ENCODE results near the gene COPA.
"Not testable (repeated sequence)": the region's sequence is repeated elsewhere in the genome, so short reads cannot be mapped to it uniquely, and the experiment has no call there.

Gene COPA

DNA sequence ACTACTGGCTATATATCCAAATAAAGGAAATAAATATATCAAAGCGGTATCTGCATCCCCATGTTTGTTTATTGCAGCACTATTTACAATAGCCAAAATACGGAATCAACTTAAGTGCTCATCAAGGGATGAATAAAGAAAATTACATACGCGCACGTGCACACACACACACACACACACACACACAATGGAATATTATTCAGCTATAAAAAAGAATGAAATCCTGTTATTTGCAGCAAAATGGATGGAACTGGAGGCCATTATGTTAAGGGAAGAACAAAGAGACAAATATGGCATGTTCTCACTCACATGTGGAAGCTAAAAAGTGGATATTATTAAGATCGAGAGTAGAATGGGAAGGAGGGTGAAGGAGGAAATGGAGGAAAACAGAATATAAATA, 20.2 kb downstream of the COPA start:
- no peak for DNase-seq

- no peak for DNase-seq
Observed at GRCh38 chr1:160315359-160315758, 27.7 kb downstream of the COPA start.

- no peak for DNase-seq
Observed at GRCh38 chr1:160309571-160309970, 33.5 kb downstream of the COPA start.

DNA sequence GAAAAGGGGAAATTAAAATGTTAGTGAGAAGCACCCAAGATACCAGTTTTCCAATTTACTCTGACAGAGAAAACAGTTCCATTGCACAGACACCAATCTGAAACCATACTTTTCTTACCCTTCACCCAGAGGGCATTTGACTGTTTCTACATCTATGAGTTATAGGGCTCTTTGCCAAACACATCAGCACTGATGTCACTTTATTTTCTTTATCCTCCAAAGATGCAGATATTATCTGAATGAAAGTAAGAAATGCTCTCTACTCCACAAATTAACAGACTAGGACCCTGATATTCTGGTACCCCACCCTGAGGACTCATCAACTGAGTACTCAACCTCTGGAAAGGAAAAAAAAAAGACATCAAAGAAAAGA, 33.9 kb downstream of the COPA start:
- no peak for DNase-seq

DNA sequence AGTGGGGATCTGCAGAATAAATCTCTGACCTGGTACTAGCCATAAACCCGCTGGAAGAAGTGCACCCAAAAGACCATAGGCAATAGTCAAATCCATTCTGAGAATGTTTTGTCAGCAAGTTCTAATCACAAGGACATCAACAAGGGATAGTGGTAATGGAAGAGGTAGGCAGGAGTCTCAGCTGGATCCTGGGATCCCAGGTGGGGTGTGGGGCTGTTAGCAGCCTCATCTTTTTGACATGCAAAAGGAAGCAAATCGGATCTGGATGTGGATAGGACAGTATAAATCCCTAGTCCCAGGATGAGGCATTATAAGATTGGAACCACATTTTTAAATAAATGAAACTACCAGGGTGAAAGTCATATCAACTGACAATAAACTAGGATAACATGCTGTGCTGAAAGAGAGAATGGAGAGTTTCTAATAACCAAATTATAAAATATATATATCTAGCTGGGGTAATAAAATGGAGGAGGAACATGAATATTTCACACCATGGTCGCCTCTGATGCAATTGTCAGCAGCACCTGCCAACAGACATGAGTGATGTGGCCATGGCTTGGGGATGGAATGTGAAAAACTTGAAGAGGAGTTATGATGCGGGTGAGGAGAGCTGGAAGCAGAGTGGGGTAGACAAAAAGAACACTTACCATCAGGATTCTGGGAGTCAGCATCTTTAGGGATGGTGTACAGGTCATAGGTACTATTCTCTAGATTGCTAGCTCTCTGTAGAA, 34.4 kb downstream of the COPA start:
- DNase-seq = no peak

- peak; percentile 17 for DNase-seq
Observed at GRCh38 chr1:160307118-160307791, 35.8 kb downstream of the COPA start.

DNA sequence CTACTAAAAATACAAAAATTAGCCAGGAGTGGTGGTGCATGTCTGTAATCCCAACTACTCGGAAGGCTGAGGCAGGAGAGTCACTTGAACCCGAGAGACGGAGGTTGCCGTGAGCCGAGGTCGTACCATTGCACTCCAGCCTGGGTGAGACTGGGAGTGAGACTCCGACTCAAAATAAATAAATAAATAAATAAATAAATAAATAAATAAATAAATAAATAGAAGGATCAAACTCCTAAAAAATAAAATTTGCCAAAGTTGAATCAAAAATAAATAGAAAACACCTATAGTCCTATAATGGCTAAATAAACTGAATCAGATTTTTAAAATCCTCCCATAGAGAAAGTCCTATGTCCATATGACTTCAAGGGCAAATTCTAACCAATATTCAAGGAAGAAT, 42.9 kb downstream of the COPA start:
- no peak for DNase-seq

- DNase-seq = no peak
Observed at GRCh38 chr1:160296036-160296435, 47.0 kb downstream of the COPA start.

- DNase-seq = no peak
Observed at GRCh38 chr1:160293020-160293968, 49.8 kb downstream of the COPA start.

GRCh38 chr1:160291248-160292220, 51.5 kb downstream of the COPA start:
- peak; percentile 43 for DNase-seq

DNA sequence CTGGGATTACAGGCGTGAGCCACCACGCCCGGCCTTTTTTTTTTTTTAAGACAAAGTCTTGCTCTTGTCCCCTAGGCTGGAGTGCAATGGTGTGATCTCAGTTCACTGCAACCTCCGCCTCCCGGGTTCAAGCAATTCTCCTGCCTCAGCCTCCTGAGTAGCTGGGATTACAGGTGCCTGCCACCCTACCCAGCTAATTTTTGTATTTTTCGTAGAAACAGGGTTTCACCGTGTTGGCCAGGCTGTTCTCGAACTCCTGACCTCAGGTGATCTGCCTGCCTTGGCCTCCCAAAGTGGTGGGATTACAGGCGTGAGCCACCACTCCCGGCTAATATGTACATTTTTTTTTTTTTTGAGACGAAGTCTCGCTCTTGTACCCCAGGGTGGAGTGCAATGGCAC, 55.3 kb downstream of the COPA start:
- DNase-seq = not testable (repeated sequence)

- DNase-seq = no peak
Observed at GRCh38 chr1:160285506-160285905, 57.5 kb downstream of the COPA start.

- peak; percentile 79 for DNase-seq
Observed at GRCh38 chr1:160284782-160285344, 58.2 kb downstream of the COPA start, which contains the start of gene PEX19. Gene PEX19 (minus strand): TSS chr1:160285133. CDS start chr1:160285124, 9 bp downstream.

GRCh38 chr1:160284220-160284781, 58.7 kb downstream of the COPA start:
- no peak for DNase-seq

DNA sequence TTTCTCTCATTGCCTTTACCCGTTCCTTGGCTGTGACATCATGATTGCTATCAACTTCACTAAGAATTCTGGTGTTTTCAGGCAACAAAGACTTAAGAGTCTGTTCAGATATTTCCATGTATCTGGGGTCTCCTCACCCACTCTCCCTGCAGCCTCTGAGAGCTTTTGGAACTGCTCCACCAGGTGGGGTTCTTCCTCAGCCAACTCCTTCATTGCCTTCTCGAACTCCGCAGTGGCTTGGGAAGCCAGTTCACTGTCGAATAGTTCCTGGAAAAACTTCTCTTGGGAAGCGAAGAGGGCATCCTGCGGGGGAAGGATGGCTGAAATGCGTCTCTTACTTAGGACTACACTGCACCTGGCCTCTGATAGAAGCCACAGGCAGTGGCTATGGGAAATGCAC, 60.2 kb downstream of the COPA start:
- no peak for DNase-seq

DNA sequence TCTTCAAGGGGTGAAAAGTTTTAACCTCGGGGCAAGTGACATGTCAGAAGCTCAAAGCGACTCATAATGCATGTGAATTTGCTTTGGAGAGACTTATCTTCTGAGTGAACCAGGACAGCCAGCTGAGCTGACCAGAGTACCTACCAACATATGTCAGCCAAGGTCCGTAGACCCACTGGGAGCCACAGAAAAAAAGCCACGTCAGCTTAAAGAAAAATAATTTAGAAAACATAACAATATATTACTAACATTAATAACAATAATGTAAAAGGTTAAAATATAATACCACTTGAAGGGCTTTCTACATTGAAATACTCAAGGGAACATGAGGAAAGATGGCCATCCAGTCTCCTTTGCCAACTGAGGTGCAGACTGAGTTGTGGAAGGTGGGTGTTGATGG, 65.1 kb downstream of the COPA start:
- DNase-seq = no peak

GRCh38 chr1:160277330-160277729, 65.7 kb downstream of the COPA start:
- no peak for DNase-seq

- DNase-seq = no peak
Observed at GRCh38 chr1:160271025-160271424, 72.0 kb downstream of the COPA start.

GRCh38 chr1:160267284-160267991, 75.6 kb downstream of the COPA start:
- no peak for DNase-seq

DNA sequence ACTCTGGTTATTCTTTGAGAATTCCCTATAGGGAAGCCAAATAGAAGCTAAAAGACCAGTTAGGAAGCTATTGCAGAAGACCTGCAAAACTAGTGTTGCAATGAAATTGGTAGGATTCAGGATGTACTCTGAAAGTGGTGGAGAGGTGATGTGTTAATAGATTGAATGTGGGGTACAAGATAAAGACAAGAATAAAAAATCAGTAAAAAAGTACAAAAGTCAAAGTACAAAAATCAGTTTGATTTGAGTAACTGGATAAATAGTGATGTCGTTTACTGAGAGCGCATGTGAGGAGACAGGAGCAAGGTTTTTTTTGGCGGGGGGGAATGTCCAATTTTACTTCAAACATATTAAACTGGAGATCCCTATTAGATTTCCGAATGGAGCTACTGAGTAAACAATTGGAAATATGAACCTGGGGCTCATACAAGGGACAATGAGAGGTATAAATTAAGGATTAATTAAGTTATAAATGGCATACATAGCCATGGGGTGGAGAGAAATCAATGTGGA, 78.2 kb downstream of the COPA start:
- no peak for DNase-seq

All from NCI-H446 treated with DMSO at 0.1 percent for 48 hours (cell line).